Stimulated activated naive CD8-positive, alpha-beta T cell treated with anti-CD3 and anti-CD28 coated beads, Interleukin-15, amount 100 ng/mL, for 72 hours (primary cell): ENCODE results near the gene MORC3.
"Not testable (repeated sequence)": the region's sequence is repeated elsewhere in the genome, so short reads cannot be mapped to it uniquely, and the experiment has no call there.

Experiments
- ATAC-seq: fragments of 150-1000 bp; cut with Tn5 transposase; 2 replicates; pipeline ENCODE4 v1.10.0; 2021; ENCODE audit warnings: mild to moderate bottlenecking, moderate library complexity
- DNase-seq, 2 donors: peaks; one replicate each; pipeline ENCODE4 v3.0.0; 2021 to 2022
- H3K27ac Mint-ChIP-seq, 2 donors: one replicate each; pipeline ENCODE4 v1.8.0; 2022; ENCODE audit warnings: mild to moderate bottlenecking in 2 of 2, mixed read lengths in 2 of 2, moderate library complexity in 2 of 2
- H3K27me3 Mint-ChIP-seq: one replicate; pipeline ENCODE4 v1.8.0; 2022; ENCODE audit warnings: mixed read lengths
- H3K4me1 Mint-ChIP-seq: one replicate; pipeline ENCODE4 v1.8.0; 2022; ENCODE audit warnings: mild to moderate bottlenecking, mixed read lengths
- H3K4me3 Mint-ChIP-seq, 2 donors: one replicate each; pipeline ENCODE4 v1.8.0; 2022; ENCODE audit warnings: mild to moderate bottlenecking in 2 of 2, mixed read lengths in 2 of 2, moderate library complexity in 1 of 2
- H3K9me3 Mint-ChIP-seq, 2 donors: one replicate each; pipeline ENCODE4 v1.8.0; 2022; ENCODE audit warnings: mixed read lengths in 2 of 2

The MORC3 gene

DNA sequence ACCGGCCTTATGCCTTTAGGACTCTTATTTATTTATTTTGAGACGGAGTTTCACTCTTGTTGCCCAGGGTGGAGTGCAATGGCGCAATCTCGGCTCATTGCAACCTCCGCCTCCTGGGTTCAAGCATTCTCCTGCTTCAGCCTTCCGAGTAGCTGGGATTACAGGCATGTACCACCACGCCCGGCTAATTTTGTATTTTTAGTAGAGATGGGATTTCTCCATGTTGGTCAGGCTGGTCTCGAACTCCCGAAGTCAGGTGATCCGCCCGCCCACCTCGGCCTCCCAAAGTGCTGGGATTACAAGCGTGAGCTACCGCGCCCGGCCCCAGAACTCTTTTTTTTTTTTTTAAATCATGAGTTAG is 611 bp upstream of the MORC3 start:
- Mint-ChIP-seq H3K4me1 (peaks cover 39% of the 10 kb centered on the region), H3K9me3 (peaks cover 0 to 12% of the 10 kb centered on the region in 2 donors), H3K27ac (peak overlapping the region; percentile 84 to 96), H3K4me3 (peak overlapping the region; percentile 91 to 96)
- H3K27me3 Mint-ChIP-seq, ATAC-seq, DNase-seq: not testable (repeated sequence)

DNA sequence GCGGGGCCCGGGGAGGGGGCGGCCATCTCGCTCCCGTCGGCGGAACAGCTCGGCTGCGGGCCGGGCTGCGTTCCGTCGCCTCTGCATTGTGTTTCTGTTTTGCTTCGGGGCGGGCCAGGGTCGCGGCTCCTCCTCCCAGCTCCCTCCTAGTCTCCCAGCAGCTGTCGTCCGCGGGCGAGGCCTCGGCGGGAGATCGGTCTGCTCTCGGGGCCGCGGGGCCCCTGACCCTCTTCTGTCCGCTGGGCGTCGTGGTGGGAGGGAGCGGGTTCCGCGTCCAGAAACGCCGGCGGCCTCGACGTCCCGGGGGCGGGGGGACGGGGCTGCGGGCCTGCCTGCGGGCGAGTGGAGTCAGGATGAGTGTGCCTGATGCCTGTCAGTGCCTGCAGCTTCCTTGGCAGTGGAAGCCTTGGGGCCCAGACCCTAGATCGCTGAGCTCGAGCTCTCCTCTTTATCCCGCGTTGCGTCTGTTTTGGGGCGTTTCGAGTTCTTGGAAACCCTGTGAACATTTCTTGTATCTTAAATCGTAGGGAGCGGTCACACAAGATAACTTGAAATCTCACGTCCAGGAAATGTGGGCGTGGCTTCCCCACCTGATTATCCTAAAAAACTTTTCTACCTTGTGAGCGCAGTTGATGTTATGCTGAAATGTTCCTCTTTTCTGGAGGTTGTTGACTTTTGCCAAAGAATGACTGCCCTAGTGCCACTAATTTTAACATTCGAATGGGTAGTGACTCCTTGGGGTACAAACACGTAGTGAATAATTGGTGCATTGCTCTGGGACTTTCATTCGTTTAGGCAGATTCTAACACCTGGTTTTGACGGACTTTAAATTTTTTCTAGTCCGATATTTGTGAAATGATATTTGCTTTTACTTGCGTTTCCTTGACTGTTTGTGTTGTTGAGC is 676 bp downstream of the MORC3 start:
- H3K4me1 Mint-ChIP-seq: peaks cover 46% of the 10 kb centered on the region
- H3K9me3 Mint-ChIP-seq: peaks cover 0 to 5% of the 10 kb centered on the region in 2 donors
- peak overlapping the region; percentile 92 to 97 for H3K27ac Mint-ChIP-seq
- H3K4me3 Mint-ChIP-seq: peak overlapping the region; percentile 82 to 91
- ATAC-seq: peak; percentile 74
- peak; percentile 78 to 82 for DNase-seq
- H3K27me3 Mint-ChIP-seq: no peaks in the 10 kb centered on the region

DNA sequence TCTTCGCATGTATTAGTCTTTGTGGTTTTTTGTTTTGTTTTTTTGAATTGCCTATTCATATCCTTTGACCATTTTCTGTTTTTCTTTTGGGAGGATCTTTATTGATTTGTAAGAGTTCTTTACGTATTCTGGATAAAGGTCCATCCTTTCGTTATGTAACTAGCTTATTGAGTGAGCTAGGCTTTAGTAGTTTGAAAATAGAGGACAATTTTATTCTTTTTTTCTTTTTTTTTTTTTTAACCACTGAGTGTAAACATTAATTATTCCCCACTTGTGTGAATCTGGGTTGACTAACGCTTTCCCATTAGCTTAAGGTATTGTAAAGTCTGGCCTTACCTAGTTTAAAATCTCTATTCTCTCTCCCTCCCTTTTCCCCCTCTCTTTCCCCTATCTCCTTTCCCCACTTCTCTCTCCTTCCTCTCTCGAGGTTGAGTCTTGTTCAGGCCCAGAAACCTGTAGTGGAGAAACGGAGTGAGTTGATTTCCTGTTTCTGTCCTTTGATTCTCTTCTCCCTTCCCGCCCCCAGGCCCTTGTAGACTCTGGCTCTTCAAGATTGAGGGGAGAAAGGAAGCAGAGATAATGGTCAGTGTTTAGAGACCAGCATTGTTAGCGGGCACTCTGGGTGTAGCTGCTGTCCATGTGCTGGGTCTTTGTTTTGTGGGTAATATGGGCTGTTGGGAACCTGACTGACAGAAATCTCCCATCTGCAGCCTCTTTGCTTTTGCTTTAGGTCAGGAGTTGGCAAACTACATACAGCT is 1.5 kb downstream of the MORC3 start:
- DNase-seq: no peak
- Mint-ChIP-seq H3K4me1 (peaks cover 46% of the 10 kb centered on the region), H3K27ac (peak overlapping the region; percentile 92 to 97), H3K27me3 (no peaks in the 10 kb centered on the region), H3K4me3 (peak overlapping the region; percentile 82 to 91), H3K9me3 (peaks cover 0 to 5% of the 10 kb centered on the region in 2 donors)
- no peak for ATAC-seq

DNA sequence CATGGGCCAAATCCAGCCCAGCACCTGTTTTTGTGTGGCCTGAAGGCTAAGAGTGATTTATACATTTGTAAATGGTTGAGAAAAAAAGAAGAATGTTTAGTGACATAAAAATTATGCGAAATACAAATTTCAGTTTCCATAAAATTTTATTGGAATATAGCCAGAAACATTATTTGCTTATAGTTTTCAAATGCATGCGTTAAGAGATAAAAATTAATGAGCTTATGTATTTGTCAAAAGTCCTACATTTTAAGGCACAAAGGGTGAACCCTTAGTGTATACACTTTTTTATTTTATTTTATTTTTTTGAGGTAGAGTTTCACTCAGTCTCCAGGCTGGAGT is 2.1 kb downstream of the MORC3 start:
- DNase-seq (no peak), ATAC-seq (no peak)
- Mint-ChIP-seq H3K9me3 (peaks cover 0 to 5% of the 10 kb centered on the region in 2 donors), H3K27ac (peak overlapping the region in 1 of 2 donors; percentile 97), H3K4me1 (peaks cover 46% of the 10 kb centered on the region), H3K4me3 (peak overlapping the region; percentile 82 to 91), H3K27me3 (no peaks in the 10 kb centered on the region)

DNA sequence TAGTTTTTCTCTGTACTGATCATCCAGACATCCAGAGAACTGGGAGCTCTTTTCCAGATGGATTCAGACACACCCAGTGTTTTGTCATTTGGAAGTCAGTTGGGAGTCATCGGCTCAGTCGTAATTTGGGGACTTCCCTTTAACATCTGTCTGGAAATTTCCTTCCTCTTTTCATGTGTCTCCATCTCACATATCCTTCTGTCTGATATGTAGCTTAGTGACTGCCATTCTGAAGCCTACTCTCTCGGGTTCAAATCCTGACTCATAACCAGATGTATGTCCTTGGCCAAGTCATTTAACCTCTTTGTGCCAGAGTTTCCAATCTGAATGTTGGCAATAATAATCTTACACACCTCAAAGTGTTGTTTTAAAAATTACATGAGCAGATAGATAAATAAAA is 3.0 kb downstream of the MORC3 start:
- ATAC-seq: no peak
- DNase-seq: no peak
- Mint-ChIP-seq H3K27me3 (no peaks in the 10 kb centered on the region), H3K9me3 (no peaks in the 10 kb centered on the region), H3K4me1 (peaks cover 46% of the 10 kb centered on the region), H3K4me3 (peak overlapping the region; percentile 10 to 33), H3K27ac (peak overlapping the region in 1 of 2 donors; percentile 13)

DNA sequence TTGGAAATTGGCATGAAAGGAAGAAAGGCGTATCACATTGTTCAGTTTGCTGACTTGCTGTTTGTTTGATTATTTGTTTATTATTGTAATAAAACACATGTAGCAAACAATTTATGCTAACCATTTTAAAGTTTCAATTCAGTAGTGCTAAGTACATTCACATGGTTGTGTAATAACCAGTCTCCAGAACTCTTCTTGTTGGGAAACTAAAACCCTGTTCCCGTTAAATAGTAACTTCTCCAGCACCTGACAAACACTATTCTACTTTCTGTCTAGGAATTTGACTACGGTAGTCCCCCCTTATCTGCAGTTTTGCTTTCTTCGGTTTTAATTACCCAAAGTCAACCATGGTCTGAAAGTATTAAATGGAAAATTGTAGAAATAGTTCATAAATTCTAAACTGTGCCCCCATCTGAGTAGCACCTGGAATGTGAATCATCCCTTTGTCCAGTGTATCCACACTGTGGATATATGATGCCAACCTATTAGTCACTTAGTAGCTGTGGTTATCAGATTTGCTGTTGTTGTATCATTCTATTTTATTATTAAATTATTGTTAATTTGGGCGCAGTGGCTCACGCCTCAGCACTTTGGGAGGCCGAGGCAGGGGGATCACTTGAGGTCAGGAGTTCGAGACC is 5.5 kb downstream of the MORC3 start:
- peaks cover 63% of the 10 kb centered on the region for H3K4me1 Mint-ChIP-seq
- DNase-seq: no peak
- no peak for ATAC-seq
- no peak overlapping the region for H3K27ac Mint-ChIP-seq
- H3K27me3 Mint-ChIP-seq: no peaks in the 10 kb centered on the region
- H3K4me3 Mint-ChIP-seq: no peak overlapping the region
- no peaks in the 10 kb centered on the region for H3K9me3 Mint-ChIP-seq

DNA sequence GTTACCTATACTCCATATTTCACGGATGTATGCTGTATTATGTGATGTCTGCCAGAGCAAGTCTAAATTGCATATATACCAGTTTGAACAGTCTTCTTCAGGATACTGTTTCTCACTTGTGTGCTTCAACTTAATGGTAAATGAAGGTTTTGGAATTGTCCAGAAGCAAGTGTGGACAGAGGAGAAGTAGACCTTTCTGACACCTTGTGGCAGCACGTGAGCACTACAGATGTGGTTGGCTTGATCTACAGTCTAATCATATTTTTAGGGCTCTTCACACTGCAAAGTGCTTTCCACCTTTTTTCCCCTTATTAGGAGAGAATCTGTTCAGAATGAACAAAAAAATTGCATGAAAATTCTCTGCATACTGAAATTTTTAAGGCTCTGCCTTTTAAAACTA is 10.9 kb downstream of the MORC3 start:
- no peak overlapping the region for H3K27ac Mint-ChIP-seq
- peaks cover 33% of the 10 kb centered on the region for H3K4me1 Mint-ChIP-seq
- no peaks in the 10 kb centered on the region for H3K9me3 Mint-ChIP-seq
- DNase-seq (peak; percentile 20 to 38), ATAC-seq (peak; percentile 80)
- no peaks in the 10 kb centered on the region for H3K27me3 Mint-ChIP-seq
- no peak overlapping the region for H3K4me3 Mint-ChIP-seq

DNA sequence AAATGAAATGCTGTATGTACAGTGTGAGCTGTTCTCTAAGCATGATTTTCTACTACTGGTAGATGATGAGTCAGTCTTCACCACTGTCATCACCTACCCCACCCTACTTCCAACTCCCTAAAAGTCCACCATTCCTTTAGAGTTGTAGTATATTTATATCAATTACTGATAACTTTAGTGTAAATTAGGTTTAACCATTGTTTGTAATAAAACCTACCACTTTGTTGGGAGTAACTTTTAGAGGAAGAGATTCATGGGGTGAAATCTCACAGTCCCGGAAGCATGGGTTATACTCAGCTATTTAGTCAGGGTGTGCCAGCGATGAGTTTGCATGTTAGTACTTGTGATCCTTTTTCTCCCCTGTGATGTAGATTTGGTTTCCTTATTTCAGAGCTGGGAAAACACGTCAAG is 17.1 kb downstream of the MORC3 start:
- H3K9me3 Mint-ChIP-seq: no peaks in the 10 kb centered on the region
- ATAC-seq (no peak), DNase-seq (no peak)
- no peak overlapping the region for H3K4me3 Mint-ChIP-seq
- H3K27me3 Mint-ChIP-seq: no peaks in the 10 kb centered on the region
- no peaks in the 10 kb centered on the region for H3K4me1 Mint-ChIP-seq
- no peak overlapping the region for H3K27ac Mint-ChIP-seq

DNA sequence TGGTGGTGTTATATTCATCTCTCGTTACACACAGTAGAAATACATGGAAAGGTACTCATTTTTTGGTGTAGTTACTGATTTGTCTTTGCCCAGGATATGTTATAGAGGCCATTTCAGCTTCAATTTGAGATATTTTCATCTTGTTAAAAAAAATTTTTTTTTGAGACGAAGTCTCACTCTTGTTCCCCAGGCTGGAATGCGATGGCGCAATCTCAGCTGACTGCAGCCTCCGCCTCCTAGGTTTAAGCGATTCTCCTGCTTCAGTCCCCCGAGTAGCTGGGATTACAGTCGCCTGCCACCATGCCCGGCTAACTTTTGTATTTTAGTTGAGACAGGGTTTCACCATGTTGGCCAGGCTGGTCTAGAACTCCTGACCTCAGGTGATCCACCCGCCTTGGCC is 19.0 kb downstream of the MORC3 start:
- H3K27ac Mint-ChIP-seq: no peak overlapping the region
- no peaks in the 10 kb centered on the region for H3K4me1 Mint-ChIP-seq
- no peak for ATAC-seq
- no peaks in the 10 kb centered on the region for H3K27me3 Mint-ChIP-seq
- H3K4me3 Mint-ChIP-seq: no peak overlapping the region
- DNase-seq: no peak
- H3K9me3 Mint-ChIP-seq: no peaks in the 10 kb centered on the region

DNA sequence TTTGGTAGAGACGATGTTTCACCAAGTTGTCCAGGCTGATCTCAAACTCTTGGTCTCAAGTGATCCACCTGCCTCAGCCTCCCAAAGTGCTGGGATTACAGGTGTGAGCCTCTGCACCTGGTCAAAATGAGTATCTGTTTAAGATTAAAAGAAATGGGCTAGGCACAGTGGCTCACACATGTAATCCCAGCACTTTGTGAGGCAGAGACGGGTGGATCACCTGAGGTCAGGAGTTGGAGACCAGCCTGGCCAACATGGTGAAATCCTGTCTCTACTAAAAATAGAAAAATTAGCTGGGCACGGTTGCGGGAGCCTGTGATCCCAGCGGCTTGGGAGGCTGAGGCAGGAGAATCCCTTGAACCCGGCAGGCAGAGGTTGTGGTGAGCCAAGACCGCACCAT is 22.6 kb downstream of the MORC3 start:
- not testable (repeated sequence) for H3K4me3 Mint-ChIP-seq, H3K9me3 Mint-ChIP-seq, H3K27ac Mint-ChIP-seq, DNase-seq, H3K27me3 Mint-ChIP-seq, ATAC-seq, H3K4me1 Mint-ChIP-seq

DNA sequence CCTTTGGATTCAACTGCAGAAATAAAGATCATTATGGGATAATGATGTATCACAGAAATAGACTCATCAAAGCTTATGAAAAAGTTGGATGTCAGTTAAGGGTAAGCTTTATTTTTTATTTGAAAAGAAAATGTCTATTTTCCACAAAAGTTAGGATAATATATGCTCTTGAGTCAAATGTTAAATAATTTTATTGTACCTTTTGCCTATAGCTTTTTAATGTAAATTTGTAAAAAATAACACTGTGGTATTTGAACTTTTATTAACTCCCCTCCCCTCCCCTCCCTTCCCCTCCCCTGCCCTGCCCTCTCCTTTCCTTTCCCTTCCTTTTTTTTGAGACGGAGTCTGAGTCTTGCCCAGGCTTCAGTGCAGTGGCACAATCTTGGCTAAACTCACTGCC is 24.9 kb downstream of the MORC3 start:
- peaks cover 6% of the 10 kb centered on the region for H3K4me1 Mint-ChIP-seq
- H3K4me3 Mint-ChIP-seq: no peak overlapping the region
- ATAC-seq: no peak
- H3K9me3 Mint-ChIP-seq: no peaks in the 10 kb centered on the region
- no peak for DNase-seq
- peak overlapping the region in 1 of 2 donors; percentile 63 for H3K27ac Mint-ChIP-seq
- H3K27me3 Mint-ChIP-seq: no peaks in the 10 kb centered on the region

DNA sequence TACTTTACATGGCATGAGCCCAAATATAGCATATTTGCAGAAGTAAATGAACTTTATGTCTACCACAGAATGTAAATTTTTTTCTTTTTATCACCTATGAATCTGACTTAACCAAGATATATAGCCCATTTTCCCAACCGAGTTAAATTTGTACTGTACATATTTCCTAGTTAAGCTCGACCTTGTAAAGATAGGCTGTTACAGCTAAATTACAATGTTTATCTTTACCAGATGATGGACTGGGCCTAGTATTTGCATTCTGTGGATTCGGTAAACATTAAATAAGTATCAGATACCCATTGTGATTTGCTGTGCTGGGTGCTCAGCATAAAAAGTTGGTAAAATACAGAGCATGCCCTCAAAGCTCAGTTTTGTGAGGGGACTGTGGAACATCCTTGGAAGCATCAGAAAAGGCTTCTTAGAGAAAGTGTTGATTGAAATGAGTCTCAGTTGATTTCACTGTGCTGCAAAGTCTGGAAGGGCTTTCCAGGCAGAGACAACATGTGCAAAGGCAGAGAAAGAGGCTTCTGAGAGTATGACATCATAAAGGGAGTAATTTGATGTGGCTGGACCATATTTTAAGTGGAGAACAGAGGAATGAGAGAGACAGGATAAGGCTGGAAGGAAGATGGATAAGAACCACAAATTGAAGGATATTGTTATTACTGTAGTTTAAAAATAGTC is 27.4 kb downstream of the MORC3 start:
- no peak for ATAC-seq
- no peak for DNase-seq
- H3K4me3 Mint-ChIP-seq: no peak overlapping the region
- peak overlapping the region in 1 of 2 donors; percentile 6 for H3K27ac Mint-ChIP-seq
- H3K27me3 Mint-ChIP-seq: no peaks in the 10 kb centered on the region
- peaks cover 6% of the 10 kb centered on the region for H3K4me1 Mint-ChIP-seq
- H3K9me3 Mint-ChIP-seq: no peaks in the 10 kb centered on the region

DNA sequence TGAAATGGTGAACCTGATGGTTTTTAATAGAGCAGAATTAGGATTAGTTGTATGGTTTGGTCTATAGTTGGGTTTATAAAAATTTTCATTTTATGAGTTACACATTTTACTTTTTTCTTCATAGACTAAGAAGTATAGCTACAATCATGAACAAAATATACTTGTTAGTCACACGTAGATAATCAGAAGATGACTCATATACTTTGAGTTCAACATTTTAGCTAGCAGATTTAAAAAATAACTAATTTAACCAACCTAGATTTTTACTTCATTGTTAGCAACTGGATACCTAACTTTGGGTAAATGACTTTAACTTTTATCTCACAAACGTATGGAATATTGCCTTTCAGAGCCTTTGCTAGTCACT is 27.9 kb downstream of the MORC3 start:
- no peak overlapping the region for H3K4me3 Mint-ChIP-seq

DNA sequence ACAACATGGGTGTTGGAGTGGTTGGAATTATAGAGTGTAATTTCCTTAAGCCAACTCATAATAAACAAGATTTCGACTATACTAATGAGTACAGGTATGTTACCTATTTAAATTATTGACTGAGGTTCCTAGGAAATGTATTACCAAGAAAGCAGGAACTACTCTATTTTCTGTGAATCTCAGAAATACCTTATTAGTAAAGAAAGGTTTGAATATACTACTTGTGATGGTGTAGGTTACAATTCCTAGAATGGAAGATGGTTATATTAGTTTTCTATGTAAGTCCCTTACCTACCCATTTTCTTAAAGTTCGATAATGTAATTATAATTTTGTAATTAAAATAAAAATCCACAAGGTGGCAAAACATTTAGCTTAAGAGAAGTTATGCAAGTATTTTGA is 29.3 kb downstream of the MORC3 start:
- H3K4me1 Mint-ChIP-seq: peaks cover 6% of the 10 kb centered on the region
- DNase-seq (no peak), ATAC-seq (no peak)
- H3K4me3 Mint-ChIP-seq: no peak overlapping the region
- no peaks in the 10 kb centered on the region for H3K9me3 Mint-ChIP-seq
- H3K27me3 Mint-ChIP-seq: no peaks in the 10 kb centered on the region
- H3K27ac Mint-ChIP-seq: peak overlapping the region in 1 of 2 donors; percentile 84

More for the DNA sequence above, 27.9 kb downstream of the MORC3 start:
- Mint-ChIP-seq H3K27ac (no peak overlapping the region), H3K4me1 (peaks cover 6% of the 10 kb centered on the region), H3K9me3 (no peaks in the 10 kb centered on the region), H3K27me3 (no peaks in the 10 kb centered on the region)
- DNase-seq (no peak), ATAC-seq (no peak)

DNA sequence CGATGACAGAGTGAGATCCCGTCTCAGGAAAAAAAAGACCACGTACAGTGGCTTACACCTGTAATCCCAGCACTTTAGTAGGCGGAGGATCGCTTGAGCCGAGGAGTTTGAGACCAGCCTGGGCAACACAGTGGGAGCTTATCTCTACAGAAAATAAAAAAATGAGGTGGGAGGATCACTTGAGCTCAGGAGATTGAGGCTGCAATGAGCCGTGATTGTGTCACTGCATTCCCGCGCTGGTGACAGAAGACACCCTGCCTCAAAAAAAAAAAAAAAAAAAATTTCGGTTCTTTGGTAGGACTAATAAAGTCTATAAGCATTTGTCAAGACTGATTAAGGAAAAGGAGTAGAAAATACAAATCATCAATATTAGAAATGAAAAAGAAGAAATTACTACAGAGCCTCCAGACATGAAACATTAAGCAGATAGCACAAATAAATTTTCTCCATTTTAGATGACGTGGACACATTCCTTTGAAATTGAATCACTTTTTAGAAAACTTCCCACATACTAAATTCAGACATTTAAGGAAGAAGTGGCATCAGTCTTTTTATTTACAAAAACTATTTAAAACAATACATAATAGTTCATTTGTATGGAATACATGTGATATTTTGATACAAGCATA is 30.4 kb downstream of the MORC3 start:
- peaks cover 6% of the 10 kb centered on the region for H3K4me1 Mint-ChIP-seq
- no peak for ATAC-seq
- H3K9me3 Mint-ChIP-seq: no peaks in the 10 kb centered on the region
- peak overlapping the region in 1 of 2 donors; percentile 71 for H3K27ac Mint-ChIP-seq
- H3K27me3 Mint-ChIP-seq: no peaks in the 10 kb centered on the region
- no peak for DNase-seq
- H3K4me3 Mint-ChIP-seq: no peak overlapping the region
